ENCODE data around the gene NEO1. TPM values are rescaled to one million over a fixed set of nuclear protein-coding genes. Genes with fewer than 3 reads are reported as not detected.

NEO1 gene
- total and polyA plus RNA-seq, 11 donors: 4.4 to 31.5 (median 11.9) TPM

DNA sequence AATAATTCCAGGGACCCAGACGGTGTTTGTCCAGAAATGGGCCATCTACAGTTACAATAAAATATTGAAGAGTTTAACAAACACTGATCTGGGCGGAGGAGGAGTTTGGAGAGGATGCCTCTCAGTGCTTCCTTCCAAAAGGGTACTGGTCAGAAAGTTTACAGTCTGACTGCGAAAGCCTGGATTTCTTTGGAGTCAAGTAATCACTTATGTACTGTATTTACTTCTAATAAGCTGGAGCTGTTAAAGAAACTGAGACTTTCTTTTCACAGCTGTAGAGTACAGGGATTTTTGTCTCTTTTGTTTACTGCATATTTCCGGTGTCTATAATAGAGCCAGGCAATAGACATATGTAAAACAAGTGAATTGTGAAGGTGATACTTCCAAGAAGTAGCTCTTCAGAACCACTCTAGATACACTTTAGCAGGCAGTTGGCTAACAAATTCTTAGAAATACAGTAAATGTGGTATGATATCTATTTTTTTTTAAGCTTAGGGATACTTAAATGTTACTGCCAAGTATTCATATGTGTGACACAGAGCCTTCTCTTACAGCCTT lies 22.1 kb upstream of the NEO1 start:
- intact Hi-C loops (cut with DNase I): no loop called here
- no peak for DNase-seq
- no peak overlapping the region for H3K4me3 ChIP-seq
- no peaks in the 10 kb centered on the region for H3K9me3 ChIP-seq
- H3K36me3 ChIP-seq: no peaks in the 10 kb centered on the region
- no peak for ATAC-seq
- TF ChIP-seq, protein P1, sequence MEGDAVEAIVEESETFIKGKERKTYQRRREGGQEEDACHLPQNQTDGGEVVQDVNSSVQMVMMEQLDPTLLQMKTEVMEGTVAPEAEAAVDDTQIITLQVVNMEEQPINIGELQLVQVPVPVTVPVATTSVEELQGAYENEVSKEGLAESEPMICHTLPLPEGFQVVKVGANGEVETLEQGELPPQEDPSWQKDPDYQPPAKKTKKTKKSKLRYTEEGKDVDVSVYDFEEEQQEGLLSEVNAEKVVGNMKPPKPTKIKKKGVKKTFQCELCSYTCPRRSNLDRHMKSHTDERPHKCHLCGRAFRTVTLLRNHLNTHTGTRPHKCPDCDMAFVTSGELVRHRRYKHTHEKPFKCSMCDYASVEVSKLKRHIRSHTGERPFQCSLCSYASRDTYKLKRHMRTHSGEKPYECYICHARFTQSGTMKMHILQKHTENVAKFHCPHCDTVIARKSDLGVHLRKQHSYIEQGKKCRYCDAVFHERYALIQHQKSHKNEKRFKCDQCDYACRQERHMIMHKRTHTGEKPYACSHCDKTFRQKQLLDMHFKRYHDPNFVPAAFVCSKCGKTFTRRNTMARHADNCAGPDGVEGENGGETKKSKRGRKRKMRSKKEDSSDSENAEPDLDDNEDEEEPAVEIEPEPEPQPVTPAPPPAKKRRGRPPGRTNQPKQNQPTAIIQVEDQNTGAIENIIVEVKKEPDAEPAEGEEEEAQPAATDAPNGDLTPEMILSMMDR (IDR thresholded peaks at IDR 0.05): no peak
- TF ChIP-seq POLR2A (IDR thresholded peaks at IDR 0.05): no peak
- no peaks in the 10 kb centered on the region for H3K4me1 ChIP-seq
- peaks cover 0 to 64% (median 8%) of the 10 kb centered on the region in 9 donors for H3K27me3 ChIP-seq
- no peak overlapping the region for H3K27ac ChIP-seq
- WGBS, 4 donors: 85 to 90% (median 88%) methylated on average over 4 of the region's 4 CpGs

DNA sequence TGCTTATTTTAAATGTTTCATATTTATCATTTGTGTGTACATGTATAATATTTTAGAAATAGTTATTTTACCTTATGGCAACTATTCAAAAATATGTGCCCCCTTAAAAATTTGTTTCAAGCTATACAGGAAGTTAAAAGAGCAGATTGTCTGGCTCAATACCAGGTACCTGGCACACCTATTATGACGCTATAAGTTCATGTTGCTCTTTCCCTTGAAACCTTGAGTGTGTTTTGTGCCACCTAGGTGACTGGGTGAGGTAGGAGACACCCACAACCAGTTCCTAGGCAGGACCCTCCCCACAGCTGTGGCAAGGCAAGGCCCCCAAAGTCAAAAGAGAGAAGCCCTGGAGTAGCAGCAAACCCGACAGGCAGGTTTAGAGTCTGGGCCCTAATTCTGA lies 20.6 kb upstream of the NEO1 start:
- intact Hi-C loops (cut with DNase I): no loop called here
- H3K4me1 ChIP-seq: no peaks in the 10 kb centered on the region
- no peak for DNase-seq
- no peak for ATAC-seq
- no peaks in the 10 kb centered on the region for H3K9me3 ChIP-seq
- no peak for TF ChIP-seq POLR2A (IDR thresholded peaks at IDR 0.05)
- TF ChIP-seq, protein P1 (IDR thresholded peaks at IDR 0.05): no peak
- H3K27ac ChIP-seq: no peak overlapping the region
- 83 to 93% (median 85%) methylated on average over 2 of the region's 2 CpGs for WGBS, 4 donors
- H3K27me3 ChIP-seq: peaks cover 0 to 51% (median 4%) of the 10 kb centered on the region in 9 donors
- H3K4me3 ChIP-seq: no peak overlapping the region
- H3K36me3 ChIP-seq: no peaks in the 10 kb centered on the region

DNA sequence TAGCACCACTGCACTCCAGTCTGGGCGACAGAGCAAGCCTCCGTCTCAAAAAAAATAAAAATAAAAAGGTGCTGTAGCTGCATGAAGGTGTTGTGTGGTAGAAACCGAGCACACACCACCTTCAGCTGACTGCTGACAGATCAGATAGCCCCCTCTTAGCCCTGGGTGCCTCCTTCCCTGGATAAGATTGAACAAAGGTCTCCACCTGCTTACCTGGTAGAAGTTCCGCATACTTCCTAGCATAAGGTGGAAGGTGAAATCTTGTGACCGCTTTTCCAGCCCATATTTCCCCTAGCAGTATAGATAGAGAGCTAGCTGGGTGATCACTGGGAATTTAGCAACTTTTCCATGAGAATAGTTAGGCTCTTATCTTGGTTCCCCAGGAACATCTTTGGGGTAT lies 18.7 kb upstream of the NEO1 start:
- H3K27me3 ChIP-seq: peaks cover 0 to 43% (median 4%) of the 10 kb centered on the region in 9 donors
- no peak overlapping the region for H3K4me3 ChIP-seq
- no peak for TF ChIP-seq POLR2A (IDR thresholded peaks at IDR 0.05)
- TF ChIP-seq, protein P1 (IDR thresholded peaks at IDR 0.05): no peak
- intact Hi-C loops (cut with DNase I): no loop called here
- ATAC-seq (no peak), DNase-seq (no peak)
- no peaks in the 10 kb centered on the region for H3K36me3 ChIP-seq
- no peaks in the 10 kb centered on the region for H3K9me3 ChIP-seq
- 82 to 86% (median 83%) methylated on average over 5 of the region's 5 CpGs for WGBS, 4 donors
- no peak overlapping the region for H3K27ac ChIP-seq
- no peaks in the 10 kb centered on the region for H3K4me1 ChIP-seq

DNA sequence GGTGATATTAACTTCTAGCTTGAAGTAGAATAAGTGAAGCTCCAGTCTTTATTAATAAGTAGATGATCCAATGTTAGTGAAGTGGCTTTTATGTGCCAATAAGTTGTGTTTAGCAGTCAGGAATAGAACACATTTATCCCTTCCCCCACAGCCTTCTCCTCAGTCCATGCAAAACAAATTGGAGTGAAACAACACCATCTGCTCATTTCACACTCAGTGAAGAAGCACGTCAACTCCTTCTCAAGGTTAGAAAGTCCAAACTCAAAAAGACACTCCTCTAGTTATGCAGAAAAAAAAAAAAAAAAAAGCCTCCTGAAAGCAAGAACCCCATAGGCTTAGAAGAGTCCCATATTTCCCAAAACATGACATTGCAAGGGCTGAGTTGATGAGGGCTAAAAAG lies 18.0 kb upstream of the NEO1 start:
- Histone ChIP-seq H3K4me1 (no peaks in the 10 kb centered on the region), H3K36me3 (no peaks in the 10 kb centered on the region), H3K27ac (no peak overlapping the region), H3K4me3 (no peak overlapping the region), H3K27me3 (peaks cover 0 to 38% (median 4%) of the 10 kb centered on the region in 9 donors), H3K9me3 (no peaks in the 10 kb centered on the region)
- TF ChIP-seq, protein P1 (IDR thresholded peaks at IDR 0.05): no peak
- no peak for TF ChIP-seq POLR2A (IDR thresholded peaks at IDR 0.05)
- intact Hi-C loops (cut with DNase I): no loop called here
- 60 to 73% (median 66%) methylated on average over 1 of the region's 1 CpG for WGBS, 4 donors
- no peak for DNase-seq
- ATAC-seq: no peak
